Heart left ventricle (tissue), 16 donors: ENCODE data around the gene NPR1. TPM values are rescaled to one million over a fixed set of nuclear protein-coding genes. Genes with fewer than 3 reads are reported as not detected.

Experiments
- ATAC-seq, 4 donors: fragments of 200-7000 bp; cut with Tn5 transposase; one replicate each; pipeline ENCODE4 v1.9.1; 2020 to 2022; ENCODE audit warnings: moderate library complexity in 4 of 4, mild to moderate bottlenecking in 3 of 4, moderate number of reproducible peaks in 1 of 4
- DNase-seq, 5 donors: peaks; one replicate each; pipeline ENCODE4 v3.0.0-alpha.2; 2020
- H3K27ac ChIP-seq, 12 donors: fragments of 200-600 bp; sonication (generic) in 4 of 12; one replicate each; pipeline versions ENCODE4 v1.5.0 to v1.8.0; 2016 to 2022; ENCODE audit warnings: mild to moderate bottlenecking in 2 of 12
- H3K27me3 ChIP-seq, 9 donors: fragments of 200-600 bp; sonication (generic) in 2 of 9; one replicate each; pipeline versions ENCODE4 v1.5.1 to v1.8.0; 2016 to 2022; ENCODE audit warnings: mild to moderate bottlenecking in 3 of 9
- H3K36me3 ChIP-seq, 9 donors: fragments of 200-600 bp; sonication (generic) in 2 of 9; one replicate each; pipeline versions ENCODE4 v1.5.0 to v1.8.0; 2018 to 2022; ENCODE audit warnings: mild to moderate bottlenecking in 2 of 9
- H3K4me1 ChIP-seq, 12 donors: fragments of 200-600 bp; sonication (generic) in 4 of 12; one replicate each; pipeline versions ENCODE4 v1.5.0 to v1.8.0; 2016 to 2022; ENCODE audit warnings: mild to moderate bottlenecking in 3 of 12
- H3K4me3 ChIP-seq, 12 donors: fragments of 200-600 bp; sonication (generic) in 4 of 12; one replicate each; pipeline versions ENCODE4 v1.5.0 to v1.8.0; 2017 to 2022; ENCODE audit warnings: mild to moderate bottlenecking in 9 of 12, moderate library complexity in 4 of 12
- H3K9me3 ChIP-seq, 12 donors: fragments of 200-600 bp; sonication (generic) in 4 of 12; one replicate each; pipeline versions ENCODE4 v1.5.0 to v1.8.0; 2016 to 2022; ENCODE audit warnings: mild to moderate bottlenecking in 1 of 12
- CTCF ChIP-seq, 12 donors: fragments of 200-600 bp; sonication (generic) in 4 of 12; IDR thresholded peaks; one replicate each; pipeline versions ENCODE4 v1.5.0 to v1.8.0; 2018 to 2022; ENCODE audit warnings: antibody characterized with exemption in 12 of 12, mild to moderate bottlenecking in 5 of 12
- POLR2A ChIP-seq, 2 donors: fragments of 450-650 bp; IDR thresholded peaks; one replicate each; pipeline ENCODE4 v1.6.1; 2017; ENCODE audit warnings: antibody characterized with exemption in 2 of 2, mild to moderate bottlenecking in 2 of 2, moderate library complexity in 2 of 2
- WGBS, 4 donors: extraction: QIAGEN DNeasy Blood & Tissue Kit in 2 of 4; methylation state at CpG; one replicate each; pipeline versions ENCODE4 v1.1.5 to v1.1.7; 2013 to 2018; 5-methylcytosine and 5-hydroxymethylcytosine counted together
- intact Hi-C, 10 donors: fragments of 100-400 bp; cut with DNase I; formaldehyde crosslinking; loops; one replicate each; pipeline versions ENCODE4 v1.11.1 to v1.14.2; 2022
- polyA plus RNA-seq, 2 donors: library from polyadenylated mRNA; stranded (reverse); fragments of 200-250 nt; gene quantifications; one replicate each; pipeline ENCODE4 v1.2.3, GENCODE V29; 2013
- total RNA-seq, 9 donors: library from RNA; depleted of rRNA in 2 of 9; stranded (reverse); fragments of >200 nt in 2 of 9; fragmentation: NEBNext Ultra II Directional in 3 of 9; extraction: Animal tissue kit (Norgen Biotek cat#: 25700) in 3 of 9; gene quantifications; one replicate each; pipeline versions ENCODE4 v1.1.0 to v1.2.4, GENCODE V29; 2016 to 2023
- donor health status: ischemic (EF 13 %, LVEDD 7.1; RV severe dilation, severe dysfunction).
- donor health status: healthy with polysubstance abuse.
- donor health status: DM: no; HTN: yes; CAD: no.
- donor health status: DM: no; HTN: no; CAD: no.
- donor health status: ischemic (EF 25% LVEDD 6.9; RV normal size, moderate dysfunction).
- donor health status: ischemic (EF 25% LVEDD 5.7; RV mildly dilated, moderate dysfunction).
- donor health status: healthy.
- donor health status: DM: yes; HTN: yes; CAD: no.
- donor health status: ischemic (EF 35%, LVEDD 5.7; RV mildly dilated, moderate dysfunction).
- donor health status: nonischemic (EF 11% LVEDD 7.7; RV severe dilation, severe dysfunction).
- donor health status: DM: yes; HTN: yes; CAD: no.
- donor health status: PGD.
- donor health status: ischemic (EF 29% LVEDD 5.4; RV normal size, mild dysfunction).
- donor health status: nonischemic (EF 23%, LVEDD 6.1; RV moderate dilation, normal function).

Gene NPR1
- total and polyA plus RNA-seq, 11 donors, result 7.1 to 26.9 (median 12.2) TPM

GRCh38 chr1:153727463-153728304, 49.2 kb downstream of the NPR1 start, which contains the start of gene INTS3:
INTS3 (plus strand) TSS chr1:153728050; CDS start chr1:153728635, 585 bp downstream.
- intact Hi-C loops, result loop anchor here in 3 of 10 donors (2.0 to 5.0 kb wide), 4 partner anchors 21 to 95 kb away; partner anchors contain the start of genes NPR1 (in 2 of the 3) and CHTOP (in 1 of the 3)
- ATAC-seq, result peak; percentile 99 to 100 (median 100)

GRCh38 chr1:153728305-153729066, 50.0 kb downstream of the NPR1 start:
- peaks cover 0 to 10% (median 0%) of the 10 kb centered on the region in 9 donors for H3K36me3 ChIP-seq
- H3K27me3 ChIP-seq, result no peaks in the 10 kb centered on the region
- H3K4me1 ChIP-seq, result peaks cover 0 to 40% (median 22%) of the 10 kb centered on the region in 12 donors
- DNase-seq (peak; percentile 36 to 74 (median 43)), ATAC-seq (peak in 3 of 4 donors; percentile 10 to 22 (median 20))
- intact Hi-C loops, result loop anchor here in 2 of 10 donors (2.0 to 5.0 kb wide), 3 partner anchors 20 to 96 kb away; partner anchors contain the start of genes NPR1 (in 2 of the 2) and CHTOP (in 1 of the 2)
- peak overlapping the region; percentile 86 to 100 (median 98) for H3K27ac ChIP-seq
- no peaks in the 10 kb centered on the region for H3K9me3 ChIP-seq
- H3K4me3 ChIP-seq, result peak overlapping the region; percentile 44 to 98 (median 82)
- TF ChIP-seq POLR2A (IDR thresholded peaks at IDR 0.05) (no peak), CTCF (IDR thresholded peaks at IDR 0.05) (no peak)
- WGBS, 4 donors, result 0 to 1% (median 1%) methylated on average over 19 of the region's 19 CpGs

More at GRCh38 chr1:153727463-153728304, 49.2 kb downstream of the NPR1 start, which contains the start of gene INTS3:
- TF ChIP-seq CTCF (IDR thresholded peaks at IDR 0.05) (peak in 3 of 12 donors; percentile 13 to 25 (median 14)), POLR2A (IDR thresholded peaks at IDR 0.05) (no peak)
- Histone ChIP-seq H3K27ac (peak within 1 kb of the TSS; percentile 86 to 100 (median 98)), H3K36me3 (peaks cover 0 to 10% (median 0%) of the 10 kb centered on the region in 9 donors), H3K27me3 (no peaks in the 10 kb centered on the region), H3K4me3 (peak within 1 kb of the TSS; percentile 44 to 98 (median 82)), H3K9me3 (no peaks in the 10 kb centered on the region), H3K4me1 (peaks cover 0 to 38% (median 22%) of the 10 kb centered on the region in 12 donors)
- DNase-seq, result peak; percentile 100
- WGBS, 4 donors, result 0 to 1% (median 0%) methylated on average over 28 to 49 of the region's 49 CpGs

- Histone ChIP-seq H3K4me3 (no peak overlapping the region), H3K9me3 (no peaks in the 10 kb centered on the region), H3K36me3 (peaks cover 0 to 15% (median 0%) of the 10 kb centered on the region in 9 donors), H3K4me1 (peaks cover 0 to 52% (median 27%) of the 10 kb centered on the region in 12 donors), H3K27ac (peak overlapping the region in 10 of 12 donors; percentile 35 to 100 (median 92)), H3K27me3 (no peaks in the 10 kb centered on the region)
- intact Hi-C loops, result loop anchor here in 1 of 10 donors (2.0 kb wide), 1 partner anchor 60 kb away; the partner anchor contains the start of gene ILF2
- TF ChIP-seq CTCF (IDR thresholded peaks at IDR 0.05) (no peak), POLR2A (IDR thresholded peaks at IDR 0.05) (no peak)
- ATAC-seq (no peak), DNase-seq (no peak)
- WGBS, 4 donors, result 48 to 57% (median 52%) methylated on average over 5 of the region's 5 CpGs
These were observed 52.0 kb downstream of the NPR1 start for GRCh38 chr1:153730468-153730988.
